HG03342 (cell line): ENCODE results near the gene U2SURP.
A peak's percentile ranks its signal among the peaks of the same experiment; 100 is the strongest.
"Not testable (repeated sequence)": the region's sequence is repeated elsewhere in the genome, so short reads cannot be mapped to it uniquely, and the experiment has no call there.

ENCODE experiments used
- ATAC-seq: cut with Tn5 transposase; IDR thresholded peaks from one replicate; pipeline ENCODE4 v1.9.1; 2021; ENCODE audit warnings: mild to moderate bottlenecking, moderate library complexity; ENCODE audit not compliant: unreplicated experiment

U2SURP gene

GRCh38 chr3:142976621-142977398, 24.6 kb upstream of the U2SURP start:
- ATAC-seq, result no peak

- no peak for ATAC-seq
These were observed 24.0 kb upstream of the U2SURP start for GRCh38 chr3:142977399-142977728.

GRCh38 chr3:142981108-142981507, 20.3 kb upstream of the U2SURP start:
- no peak for ATAC-seq

- ATAC-seq, result no peak
These were observed 19.2 kb upstream of the U2SURP start for GRCh38 chr3:142982038-142982773.

- no peak for ATAC-seq
These were observed 18.1 kb upstream of the U2SURP start for GRCh38 chr3:142983318-142983717.

GRCh38 chr3:142984255-142984654, 17.1 kb upstream of the U2SURP start:
- ATAC-seq, result no peak

- peak; percentile 58 for ATAC-seq
These were observed 14.2 kb upstream of the U2SURP start for GRCh38 chr3:142987080-142987700.

GRCh38 chr3:142987707-142988106, 13.7 kb upstream of the U2SURP start:
- peak; percentile 47 for ATAC-seq

- ATAC-seq, result not testable (repeated sequence)
These were observed 13.1 kb upstream of the U2SURP start for GRCh38 chr3:142988221-142988620.

- ATAC-seq, result not testable (repeated sequence)
These were observed 12.5 kb upstream of the U2SURP start for GRCh38 chr3:142988826-142989225.

GRCh38 chr3:142990721-142991120, 10.6 kb upstream of the U2SURP start:
- ATAC-seq, result no peak

- no peak for ATAC-seq
These were observed 9.0 kb upstream of the U2SURP start for GRCh38 chr3:142992323-142992722.

- peak; percentile 75 for ATAC-seq
These were observed 7.4 kb upstream of the U2SURP start for GRCh38 chr3:142993958-142994442.

GRCh38 chr3:142997330-142997729, 4.0 kb upstream of the U2SURP start:
- ATAC-seq, result no peak

GRCh38 chr3:142998439-142998838, 2.9 kb upstream of the U2SURP start:
- ATAC-seq, result no peak

- ATAC-seq, result no peak
These were observed 1.5 kb upstream of the U2SURP start for GRCh38 chr3:142999881-143000280.

GRCh38 chr3:143000528-143000927, 842 bp upstream of the U2SURP start:
- ATAC-seq, result no peak

- peak; percentile 73 for ATAC-seq
These were observed 369 bp upstream of the U2SURP start for GRCh38 chr3:143001034-143001368.

GRCh38 chr3:143002083-143002712, 828 bp downstream of the U2SURP start:
- peak; percentile 37 for ATAC-seq

GRCh38 chr3:143002727-143003126, 1.4 kb downstream of the U2SURP start:
- ATAC-seq, result no peak

GRCh38 chr3:143004823-143005222, 3.5 kb downstream of the U2SURP start:
- ATAC-seq, result no peak
